Adrenal gland (tissue), 12 donors: Measurements from ENCODE around the gene BBS9. TPM values are rescaled to one million over a fixed set of nuclear protein-coding genes. Genes with fewer than 3 reads are reported as not detected.
"Not testable (repeated sequence)": the region's sequence is repeated elsewhere in the genome, so short reads cannot be mapped to it uniquely, and the experiment has no call there.

Experiments used
- DNase-seq, 7 donors: peaks; one replicate each; pipeline ENCODE4 v3.0.0-alpha.2; 2019 to 2020
- H3K27ac ChIP-seq, 5 donors: fragments of 200-600 bp; sonication (generic) in 4 of 5; 1 replicate in 3 of 5; 2 replicates in 2 of 5; pipeline versions ENCODE4 v1.5.1 to v1.8.0; 2016 to 2020; ENCODE audit warnings: mild to moderate bottlenecking in 1 of 5
- H3K27me3 ChIP-seq: fragments of 200-600 bp; 2 replicates; pipeline ENCODE4 v1.8.0; 2021
- H3K36me3 ChIP-seq, 2 donors: fragments of 200-600 bp; replicated peaks in 1 of 2; 1 replicate in 1 of 2; 2 replicates in 1 of 2; pipeline versions ENCODE4 v1.5.1 to v1.8.0; 2018 to 2022
- H3K4me1 ChIP-seq, 2 donors: fragments of 200-600 bp; replicated peaks in 1 of 2; 1 replicate in 1 of 2; 2 replicates in 1 of 2; pipeline versions ENCODE4 v1.5.1 to v1.8.0; 2018 to 2021
- H3K4me3 ChIP-seq, 4 donors: fragments of 200-600 bp; sonication (generic) in 3 of 4; one replicate each; pipeline ENCODE4 v1.5.1; 2016 to 2018
- H3K9me3 ChIP-seq, 3 donors: fragments of 200-600 bp; sonication (generic) in 1 of 3; replicated peaks in 1 of 3; 1 replicate in 2 of 3; 2 replicates in 1 of 3; pipeline versions ENCODE4 v1.5.1 to v1.8.0; 2016 to 2021
- CTCF ChIP-seq, 6 experiments: fragments of 450-650 bp in 4 of 6; fragments of 200-600 bp in 2 of 6; sonication (generic) in 1 of 6; IDR thresholded peaks; 1 replicate in 5 of 6; 2 replicates in 1 of 6; pipeline versions ENCODE4 v1.5.1 to v1.8.0; 2016 to 2021; ENCODE audit warnings: antibody characterized with exemption in 6 of 6, mild to moderate bottlenecking in 2 of 6, moderate library complexity in 1 of 6
- POLR2A ChIP-seq, 2 donors: fragments of 450-650 bp; IDR thresholded peaks; one replicate each; pipeline ENCODE4 v1.6.1; 2017; ENCODE audit warnings: antibody characterized with exemption in 2 of 2, mild to moderate bottlenecking in 2 of 2, moderate library complexity in 1 of 2
- WGBS, 4 donors: extraction: QIAGEN DNeasy Blood & Tissue Kit in 2 of 4; methylation state at CpG; one replicate each; pipeline versions ENCODE4 v1.1.5 to v1.1.7; 2013 to 2017; 5-methylcytosine and 5-hydroxymethylcytosine counted together
- intact Hi-C, 2 donors: fragments of 100-400 bp; cut with DNase I; formaldehyde crosslinking; loops; one replicate each; pipeline versions ENCODE4 v1.14.1 to v1.15.0; 2022 to 2023
- polyA plus RNA-seq, 3 donors: library from polyadenylated mRNA; stranded (reverse); fragments of 200-250 nt in 2 of 3; fragments of 350-450 nt in 1 of 3; fragmentation: Illumina TruSeq in 1 of 3; extraction: RNeasy Lipid Tissue Mini Kit (QIAGEN cat#74804) in 1 of 3; gene quantifications; one replicate each; pipeline ENCODE4 v1.2.3, GENCODE V29; 2013 to 2014
- total RNA-seq, 9 donors: library from RNA; depleted of rRNA in 4 of 9; stranded (reverse); fragments of >200 nt in 4 of 9; fragments of 120-200 nt in 1 of 9; fragmentation: NEBNext Ultra II Directional in 1 of 9; extraction: Animal tissue kit (Norgen Biotek cat#: 25700) in 1 of 9; gene quantifications; one replicate each; pipeline versions ENCODE4 v1.1.0 to v1.2.4, GENCODE V29; 2013 to 2023
- donor health status: healthy with polysubstance abuse.
- donor health status: Bipolar disorder and iron deficiency.
- donor health status: DM: yes; HTN: yes; CAD: no.
- donor health status: DM: no; HTN: no; CAD: no.
- donor health status: DM: no; HTN: no; CAD: no.
- donor health status: DM: yes; HTN: yes; CAD: no.

The BBS9 gene
- total and polyA plus RNA-seq, 12 donors: 5.6 to 39.4 (median 21.7) TPM

DNA sequence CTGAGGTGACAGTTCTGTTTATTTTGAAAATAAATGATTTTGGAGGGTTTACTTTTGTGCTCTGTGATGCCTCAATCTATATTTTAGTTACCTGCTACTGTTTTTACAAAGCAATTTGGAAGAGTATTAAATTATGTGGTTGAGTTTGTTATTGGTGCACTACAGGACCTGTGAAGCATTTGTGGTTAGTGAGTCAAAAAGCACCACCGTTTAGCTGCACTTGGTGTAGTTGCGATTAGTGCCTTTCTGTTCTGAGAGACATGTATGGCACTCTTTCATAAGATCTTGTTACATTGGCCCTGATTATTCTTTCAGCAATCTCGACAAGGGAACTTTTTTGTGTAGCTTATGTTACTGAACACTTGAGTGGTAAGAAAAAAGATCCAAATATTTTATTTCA is 132.2 kb downstream of the BBS9 start:
- whole genome bisulfite sequencing, 4 donors: 80 to 87% (median 85%) methylated on average over 3 of the region's 3 CpGs
- Histone ChIP-seq H3K27ac (no peak overlapping the region), H3K9me3 (no peaks in the 10 kb centered on the region), H3K4me1 (no peaks in the 10 kb centered on the region), H3K27me3 (no peaks in the 10 kb centered on the region), H3K4me3 (no peak overlapping the region), H3K36me3 (no peaks in the 10 kb centered on the region)
- no peak for TF ChIP-seq CTCF (IDR thresholded peaks at IDR 0.05)
- no peak for DNase-seq
- intact Hi-C loops: no loop called here

DNA sequence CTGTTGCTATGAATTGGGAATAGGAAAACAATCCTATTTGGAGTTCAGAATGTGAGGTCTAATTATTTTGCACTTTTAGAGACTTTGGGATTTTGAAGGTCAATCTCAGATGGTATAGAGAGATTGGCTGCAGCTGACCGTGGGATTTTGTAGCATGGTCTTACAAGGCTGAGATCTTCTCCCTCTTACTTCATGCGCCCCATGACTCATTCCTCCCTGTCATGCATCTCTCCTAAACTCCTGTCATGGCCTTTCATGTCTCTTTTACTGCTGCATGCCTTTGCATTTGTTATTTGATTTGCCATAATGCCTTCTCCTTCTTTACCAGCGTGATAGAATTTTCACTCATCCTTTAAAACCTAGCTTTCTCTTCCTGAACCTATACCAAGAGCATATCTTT is 133.1 kb downstream of the BBS9 start:
- no peaks in the 10 kb centered on the region for H3K36me3 ChIP-seq
- WGBS, 4 donors: 78 to 89% (median 83%) methylated on average over 3 of the region's 3 CpGs
- no peak overlapping the region for H3K4me3 ChIP-seq
- H3K27me3 ChIP-seq: no peaks in the 10 kb centered on the region
- DNase-seq: peak in 1 of 7 donors; percentile 10
- no peaks in the 10 kb centered on the region for H3K9me3 ChIP-seq
- intact Hi-C loops: no loop called here
- TF ChIP-seq CTCF (IDR thresholded peaks at IDR 0.05): no peak
- no peak for TF ChIP-seq POLR2A (IDR thresholded peaks at IDR 0.05)
- H3K27ac ChIP-seq: no peak overlapping the region
- no peaks in the 10 kb centered on the region for H3K4me1 ChIP-seq

- DNase-seq, H3K27me3 ChIP-seq, H3K4me1 ChIP-seq, H3K36me3 ChIP-seq, H3K4me3 ChIP-seq, H3K9me3 ChIP-seq, intact Hi-C loops, H3K27ac ChIP-seq: not testable (repeated sequence)
- WGBS, 4 donors: 96 to 98% (median 97%) methylated on average over 4 of the region's 4 CpGs
Measured at GRCh38 chr7:33271839-33272371, 142.5 kb downstream of the BBS9 start.

DNA sequence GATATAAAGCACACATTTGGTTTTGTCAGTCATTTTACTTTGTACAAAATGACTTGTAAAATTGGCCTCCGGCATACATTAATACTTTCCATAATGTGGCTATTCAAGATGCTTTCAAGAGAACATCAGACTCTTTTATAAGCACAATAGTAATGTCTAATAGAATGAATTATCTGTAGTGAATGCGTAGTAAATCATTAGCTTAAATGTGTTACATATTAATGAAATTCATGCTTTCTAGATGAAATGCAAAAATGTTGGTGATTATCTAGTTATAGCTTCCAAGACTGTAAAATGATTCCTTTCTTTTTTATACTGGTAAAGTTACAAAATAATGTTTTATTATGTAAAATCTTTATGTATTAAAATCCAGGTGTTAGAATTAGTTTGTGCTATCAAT is 144.0 kb downstream of the BBS9 start:
- no peaks in the 10 kb centered on the region for H3K36me3 ChIP-seq
- TF ChIP-seq POLR2A (IDR thresholded peaks at IDR 0.05): no peak
- no peak for TF ChIP-seq CTCF (IDR thresholded peaks at IDR 0.05)
- intact Hi-C loops: no loop called here

DNA sequence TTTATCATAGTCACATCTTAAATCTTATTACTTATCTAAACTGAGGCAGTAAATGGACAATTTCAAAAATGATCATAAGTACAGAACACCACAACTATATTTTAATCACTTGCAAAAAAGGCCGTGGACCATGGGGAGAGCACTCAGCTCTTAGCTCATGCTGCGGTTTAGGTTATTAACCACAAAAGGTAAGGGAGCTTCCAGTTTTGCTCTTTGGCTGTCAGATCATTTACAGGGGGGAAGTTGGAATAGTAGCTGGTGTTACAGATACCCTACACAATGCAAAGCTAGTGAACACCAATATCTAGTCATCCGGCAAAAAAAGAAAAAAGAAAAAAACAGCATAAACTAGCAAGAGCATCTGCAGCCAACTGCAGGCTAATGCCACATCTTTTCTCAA is 147.0 kb downstream of the BBS9 start:
- TF ChIP-seq CTCF (IDR thresholded peaks at IDR 0.05) (no peak), POLR2A (IDR thresholded peaks at IDR 0.05) (no peak)
- Histone ChIP-seq H3K27ac (no peak overlapping the region), H3K9me3 (peaks cover 0 to 9% (median 0%) of the 10 kb centered on the region in 3 donors), H3K4me1 (no peaks in the 10 kb centered on the region), H3K27me3 (no peaks in the 10 kb centered on the region), H3K4me3 (no peak overlapping the region), H3K36me3 (no peaks in the 10 kb centered on the region)
- 97 to 99% (median 98%) methylated on average over 3 of the region's 3 CpGs for WGBS, 4 donors
- DNase-seq: no peak
- intact Hi-C loops: no loop called here

More for the DNA sequence above, 144.0 kb downstream of the BBS9 start:
- H3K9me3 ChIP-seq: peaks cover 0 to under 1% (median 0%) of the 10 kb centered on the region in 3 donors
- WGBS, 4 donors: 93 to 97% (median 96%) methylated on average over 2 of the region's 2 CpGs
- no peak overlapping the region for H3K4me3 ChIP-seq
- no peak for DNase-seq
- no peaks in the 10 kb centered on the region for H3K4me1 ChIP-seq
- no peak overlapping the region for H3K27ac ChIP-seq
- no peaks in the 10 kb centered on the region for H3K27me3 ChIP-seq
